RWPE1 (cell line): Measurements from ENCODE around the gene SLC25A26.

ENCODE experiments used
- CTCF ChIA-PET: fragments of 350-600 bp; sonication (Branson Sonifier 250); formaldehyde crosslinking; extraction: SDS; loops from one replicate; lab custom pipeline; 2021; lab: Yijun Ruan, JAX
- POLR2A ChIA-PET: fragments of 400-600 bp; formaldehyde crosslinking; extraction: SDS; loops from one replicate; lab custom pipeline; 2020; ENCODE audit warnings: antibody characterized with exemption; ENCODE audit not compliant: low non-redundant PET; lab: Yijun Ruan, JAX
- DNase-seq: peaks from one replicate; pipeline ENCODE4 v3.0.0; 2012; ENCODE audit warnings: low spot score
- H3K27ac ChIP-seq: fragments of 450-650 bp; 2 replicates; pipeline ENCODE4 v1.5.1; 2017
- CTCF ChIP-seq: fragments of 450-650 bp; conservative IDR thresholded peaks from 2 replicates; pipeline ENCODE4 v1.5.1; 2017; ENCODE audit warnings: low read depth, mild to moderate bottlenecking

SLC25A26 gene

GRCh38 chr3:66182246-66182645 lies 38.6 kb upstream of the SLC25A26 start:
- no peak for DNase-seq
- POLR2A ChIA-PET: no interaction called here
- CTCF ChIA-PET: no interaction called here
- no peak overlapping the region for H3K27ac ChIP-seq
- no peak for TF ChIP-seq CTCF

- DNase-seq: no peak
- ChIA-PET CTCF (no interaction called here), POLR2A (no interaction called here)
- no peak for TF ChIP-seq CTCF
- no peak overlapping the region for H3K27ac ChIP-seq
These were observed 34.3 kb upstream of the SLC25A26 start for GRCh38 chr3:66186545-66186944.

GRCh38 chr3:66195347-66195783 lies 25.4 kb upstream of the SLC25A26 start:
- no peak for TF ChIP-seq CTCF
- CTCF ChIA-PET: interaction anchor here (0.6 to 1.1 kb wide), 2 partner anchors 10 to 755 kb away, joined by 3 to 6 read pairs; no protein-coding TSS in a partner anchor
- H3K27ac ChIP-seq: no peak overlapping the region
- DNase-seq: peak; percentile 10
- POLR2A ChIA-PET: no interaction called here

- no peak for DNase-seq
- CTCF ChIA-PET: interaction anchor here (0.6 to 0.7 kb wide), 3 partner anchors 178 to 1785 kb away, joined by 3 read pairs; no protein-coding TSS in a partner anchor
These were observed 24.2 kb upstream of the SLC25A26 start for GRCh38 chr3:66196633-66197032.

GRCh38 chr3:66198437-66199088 lies 22.2 kb upstream of the SLC25A26 start:
- no peak for TF ChIP-seq CTCF
- POLR2A ChIA-PET: no interaction called here
- CTCF ChIA-PET: no interaction called here
- no peak overlapping the region for H3K27ac ChIP-seq
- no peak for DNase-seq

More at GRCh38 chr3:66196633-66197032, 24.2 kb upstream of the SLC25A26 start:
- POLR2A ChIA-PET: no interaction called here
- TF ChIP-seq CTCF: peak; percentile 39
- H3K27ac ChIP-seq: no peak overlapping the region

GRCh38 chr3:66199089-66199473 lies 21.7 kb upstream of the SLC25A26 start:
- no peak for DNase-seq
- TF ChIP-seq CTCF: no peak
- H3K27ac ChIP-seq: no peak overlapping the region
- ChIA-PET POLR2A (no interaction called here), CTCF (no interaction called here)
